CD4-positive, alpha-beta T cell (primary cell): ENCODE results near the gene UQCRQ. TPM values are rescaled to one million over a fixed set of nuclear protein-coding genes. Genes with fewer than 3 reads are reported as not detected.

ENCODE experiments used
- ATAC-seq: fragments of 200-7000 bp; cut with Tn5 transposase; one replicate; pipeline ENCODE4 v1.10.0; 2022; ENCODE audit warnings: mild to moderate bottlenecking; ENCODE audit not compliant: poor library complexity
- CTCF ChIA-PET: fragments of 350-600 bp; sonication (Branson Sonifier 250); formaldehyde crosslinking; loops from one replicate; lab custom pipeline; 2021; ENCODE audit warnings: antibody characterized with exemption, inconsistent platforms; lab: Charles Lee
- POLR2A ChIA-PET: fragments of 350-600 bp; sonication (Branson Sonifier 250); formaldehyde crosslinking; loops from one replicate; lab custom pipeline; 2021; ENCODE audit warnings: antibody characterized with exemption, inconsistent platforms; lab: Charles Lee
- DNase-seq, 14 experiments: peaks; one replicate each; pipeline ENCODE4 v3.0.0-alpha.2; 2013 to 2020; ENCODE audit warnings: mixed read lengths in 2 of 14
- H3K27ac ChIP-seq, 2 donors: one replicate each; pipeline versions ENCODE4 v1.5.1 to v1.7.0; 2013; ENCODE audit warnings: low read length in 2 of 2, low read depth in 1 of 2, mild to moderate bottlenecking in 1 of 2
- H3K27me3 ChIP-seq, 2 experiments: 1 replicate in 1 of 2; 2 replicates in 1 of 2; pipeline versions ENCODE4 v1.6.1 to v1.7.0; 2013; ENCODE audit warnings: low read length in 2 of 2, control low read depth in 1 of 2, mild to moderate bottlenecking in 1 of 2, moderate library complexity in 1 of 2; ENCODE audit not compliant: insufficient read depth in 2 of 2, control insufficient read depth in 1 of 2
- H3K36me3 ChIP-seq: one replicate; pipeline ENCODE4 v1.6.1; 2013; ENCODE audit warnings: low read length, control low read depth; ENCODE audit not compliant: insufficient read depth
- H3K4me1 ChIP-seq: one replicate; pipeline ENCODE4 v1.6.1; 2013; ENCODE audit warnings: low read length, control low read depth; ENCODE audit not compliant: insufficient read depth
- H3K4me3 ChIP-seq: one replicate; pipeline ENCODE4 v1.5.1; 2013; ENCODE audit warnings: mild to moderate bottlenecking, low read length, moderate library complexity
- H3K9me3 ChIP-seq, 2 experiments: 1 replicate in 1 of 2; 2 replicates in 1 of 2; pipeline versions ENCODE4 v1.6.1 to v1.7.0; 2013; ENCODE audit warnings: low read length in 2 of 2, mild to moderate bottlenecking in 2 of 2, control low read depth in 1 of 2, moderate library complexity in 1 of 2; ENCODE audit not compliant: control insufficient read depth in 1 of 2, insufficient read depth in 1 of 2
- H3K27ac Mint-ChIP-seq: one replicate; pipeline ENCODE4 v1.8.0; 2020; ENCODE audit warnings: mixed read lengths
- H3K27me3 Mint-ChIP-seq: one replicate; pipeline ENCODE4 v1.8.0; 2021; ENCODE audit warnings: mixed read lengths
- H3K36me3 Mint-ChIP-seq: one replicate; pipeline ENCODE4 v1.8.0; 2021; ENCODE audit warnings: low read depth, mixed read lengths
- H3K4me1 Mint-ChIP-seq: one replicate; pipeline ENCODE4 v1.8.0; 2021; ENCODE audit warnings: low read depth, mixed read lengths
- H3K4me3 Mint-ChIP-seq: one replicate; pipeline ENCODE4 v1.8.0; 2020; ENCODE audit warnings: mild to moderate bottlenecking, mixed read lengths
- H3K9me3 Mint-ChIP-seq: one replicate; pipeline ENCODE4 v1.8.0; 2020; ENCODE audit warnings: mixed read lengths
- intact Hi-C, 2 experiments: fragments of 100-400 bp; cut with DNase I in 1 of 2; cut with micrococcal nuclease in 1 of 2; formaldehyde crosslinking; loops; one replicate each; pipeline versions ENCODE4 v1.15.1 to v1.9.0; 2023 to 2025; cut with DNase I, micrococcal nuclease
- total RNA-seq, 174 experiments: library from RNA in 2 of 174; stranded (reverse) in 2 of 174; gene quantifications; one replicate each; pipeline ENCODE4 v1.2.3 and lab custom pipeline; 2021 to 2026
- TF ChIP-seq, protein P1 (sequence below): fragments of 200-600 bp; IDR thresholded peaks from one replicate; pipeline ENCODE4 v1.8.0; 2022; ENCODE audit warnings: antibody characterized with exemption, mild to moderate bottlenecking

The UQCRQ gene
- total RNA-seq, 2 experiments from 2014 or later, result 119 to 132 TPM

DNA sequence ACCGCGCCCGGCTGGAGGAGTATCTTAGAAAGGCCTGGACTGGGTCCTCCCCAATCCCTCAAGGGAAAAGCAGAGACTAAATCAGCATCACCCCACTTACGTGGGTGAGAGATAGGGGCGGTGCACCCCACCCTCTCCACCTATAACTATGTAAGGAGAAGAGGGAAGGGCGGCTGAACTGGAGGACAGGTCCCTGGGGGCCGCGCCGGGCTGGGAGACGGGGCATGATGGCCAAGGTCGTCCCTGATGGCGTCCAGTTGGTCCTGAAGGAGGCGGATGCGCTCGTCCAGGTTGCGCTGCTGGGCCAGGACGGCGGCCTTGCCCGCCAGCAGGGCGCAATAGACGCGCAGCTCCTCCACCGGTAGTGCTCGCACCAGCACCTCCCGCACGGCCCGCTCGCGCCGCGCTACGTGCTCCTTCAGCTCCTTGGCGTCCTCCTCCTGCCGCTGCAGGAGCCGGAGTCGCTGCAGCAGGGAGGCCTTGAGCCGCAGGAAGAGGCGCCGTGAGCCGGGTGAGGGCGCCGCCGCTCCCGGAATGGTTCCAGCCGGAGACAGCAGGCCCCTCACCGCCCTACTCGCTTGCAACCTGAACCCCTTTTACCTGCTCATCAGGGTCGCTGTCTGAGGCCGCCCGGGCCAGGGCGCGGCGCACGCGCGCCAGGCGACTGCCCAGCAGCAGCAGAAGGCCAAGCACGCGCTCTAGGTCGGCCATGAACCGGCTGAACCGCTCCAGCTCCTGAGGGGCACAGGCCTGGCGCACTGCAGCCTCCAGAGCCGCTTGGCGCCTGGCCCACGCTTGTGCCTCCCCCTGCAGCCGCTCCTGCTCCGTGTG lies 43.6 kb upstream of the UQCRQ start:
- Histone ChIP-seq H3K27ac (no peak overlapping the region), H3K4me1 (peaks cover 28% of the 10 kb centered on the region), H3K9me3 (peaks cover 0 to 20% of the 10 kb centered on the region in 2 experiments), H3K4me3 (no peak overlapping the region), H3K27me3 (peaks cover 45 to 52% of the 10 kb centered on the region in 2 experiments), H3K36me3 (no peaks in the 10 kb centered on the region)
- ATAC-seq (no peak), DNase-seq (peak in 1 of 14 experiments; percentile 31)
- CTCF ChIA-PET, result no interaction called here
- intact Hi-C loops, result no loop called here
- Mint-ChIP-seq H3K4me1 (peaks cover 13% of the 10 kb centered on the region), H3K27ac (no peak overlapping the region), H3K27me3 (peaks cover 66% of the 10 kb centered on the region), H3K9me3 (no peaks in the 10 kb centered on the region), H3K36me3 (no peaks in the 10 kb centered on the region), H3K4me3 (no peak overlapping the region)
- TF ChIP-seq, protein P1, sequence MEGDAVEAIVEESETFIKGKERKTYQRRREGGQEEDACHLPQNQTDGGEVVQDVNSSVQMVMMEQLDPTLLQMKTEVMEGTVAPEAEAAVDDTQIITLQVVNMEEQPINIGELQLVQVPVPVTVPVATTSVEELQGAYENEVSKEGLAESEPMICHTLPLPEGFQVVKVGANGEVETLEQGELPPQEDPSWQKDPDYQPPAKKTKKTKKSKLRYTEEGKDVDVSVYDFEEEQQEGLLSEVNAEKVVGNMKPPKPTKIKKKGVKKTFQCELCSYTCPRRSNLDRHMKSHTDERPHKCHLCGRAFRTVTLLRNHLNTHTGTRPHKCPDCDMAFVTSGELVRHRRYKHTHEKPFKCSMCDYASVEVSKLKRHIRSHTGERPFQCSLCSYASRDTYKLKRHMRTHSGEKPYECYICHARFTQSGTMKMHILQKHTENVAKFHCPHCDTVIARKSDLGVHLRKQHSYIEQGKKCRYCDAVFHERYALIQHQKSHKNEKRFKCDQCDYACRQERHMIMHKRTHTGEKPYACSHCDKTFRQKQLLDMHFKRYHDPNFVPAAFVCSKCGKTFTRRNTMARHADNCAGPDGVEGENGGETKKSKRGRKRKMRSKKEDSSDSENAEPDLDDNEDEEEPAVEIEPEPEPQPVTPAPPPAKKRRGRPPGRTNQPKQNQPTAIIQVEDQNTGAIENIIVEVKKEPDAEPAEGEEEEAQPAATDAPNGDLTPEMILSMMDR, result no peak
- POLR2A ChIA-PET, result no interaction called here

DNA sequence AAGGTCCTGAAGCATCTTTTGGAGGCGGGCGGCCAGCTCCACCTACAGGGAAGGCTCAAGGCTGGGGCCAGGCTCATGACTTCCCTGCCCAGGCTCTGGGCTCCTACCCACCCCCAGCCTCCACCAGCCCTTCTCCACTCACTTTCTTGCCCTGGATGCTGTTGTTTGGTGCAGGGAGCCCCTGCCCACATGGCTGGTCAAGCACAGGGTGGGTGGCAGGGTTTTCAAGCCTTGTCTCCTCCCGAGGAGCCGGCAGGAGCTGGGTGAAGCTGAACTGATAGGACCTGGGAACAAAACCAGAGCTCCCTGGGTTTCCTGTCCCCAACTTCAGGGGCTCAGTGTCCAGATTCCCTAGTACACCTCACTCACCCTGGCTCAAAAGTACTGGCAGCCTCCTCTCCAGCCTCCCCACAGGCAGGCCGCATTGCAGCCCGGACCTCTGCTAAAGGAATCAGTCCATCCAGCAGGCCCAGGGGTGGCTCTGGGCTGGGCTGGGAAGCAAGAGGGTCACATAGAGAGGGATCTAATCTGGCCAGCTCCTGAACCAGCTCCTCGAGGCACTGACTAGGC lies 42.9 kb upstream of the UQCRQ start:
- H3K27me3 ChIP-seq, result peaks cover 48 to 54% of the 10 kb centered on the region in 2 experiments
- peak overlapping the region; percentile 11 for H3K4me3 Mint-ChIP-seq
- POLR2A ChIA-PET, result interaction anchor here (0.5 kb wide), 1 partner anchor 294 kb away, joined by 3 read pairs; no protein-coding TSS in a partner anchor

GRCh38 chr5:132824426-132824825 lies 42.0 kb upstream of the UQCRQ start:
- Mint-ChIP-seq H3K9me3 (no peaks in the 10 kb centered on the region), H3K27me3 (peaks cover 73% of the 10 kb centered on the region), H3K27ac (no peak overlapping the region), H3K4me1 (peaks cover 13% of the 10 kb centered on the region), H3K36me3 (no peaks in the 10 kb centered on the region), H3K4me3 (peak overlapping the region; percentile 11)
- Histone ChIP-seq H3K27ac (no peak overlapping the region), H3K4me1 (peaks cover 26% of the 10 kb centered on the region), H3K4me3 (no peak overlapping the region), H3K36me3 (no peaks in the 10 kb centered on the region), H3K27me3 (peaks cover 45 to 61% of the 10 kb centered on the region in 2 experiments), H3K9me3 (peaks cover 0 to 18% of the 10 kb centered on the region in 2 experiments)
- no peak for DNase-seq
- POLR2A ChIA-PET, result interaction anchor here (0.5 kb wide), 1 partner anchor 295 kb away, joined by 3 read pairs; no protein-coding TSS in a partner anchor
- no peak for ATAC-seq
- CTCF ChIA-PET, result no interaction called here
- intact Hi-C loops, result no loop called here
- TF ChIP-seq, protein P1, result no peak

More for the DNA sequence above, 42.9 kb upstream of the UQCRQ start:
- H3K4me1 Mint-ChIP-seq, result peaks cover 13% of the 10 kb centered on the region
- Histone ChIP-seq H3K27ac (no peak overlapping the region), H3K4me3 (no peak overlapping the region), H3K36me3 (no peaks in the 10 kb centered on the region), H3K4me1 (peaks cover 28% of the 10 kb centered on the region), H3K9me3 (peaks cover 0 to 20% of the 10 kb centered on the region in 2 experiments)
- DNase-seq (no peak), ATAC-seq (no peak)
- intact Hi-C loops, result no loop called here
- no peaks in the 10 kb centered on the region for H3K36me3 Mint-ChIP-seq
- H3K27me3 Mint-ChIP-seq, result peaks cover 73% of the 10 kb centered on the region
- H3K27ac Mint-ChIP-seq, result no peak overlapping the region
- CTCF ChIA-PET, result no interaction called here
- no peaks in the 10 kb centered on the region for H3K9me3 Mint-ChIP-seq
- TF ChIP-seq, protein P1, result no peak
